ENCODE results near the gene HSD11B1.

DNA sequence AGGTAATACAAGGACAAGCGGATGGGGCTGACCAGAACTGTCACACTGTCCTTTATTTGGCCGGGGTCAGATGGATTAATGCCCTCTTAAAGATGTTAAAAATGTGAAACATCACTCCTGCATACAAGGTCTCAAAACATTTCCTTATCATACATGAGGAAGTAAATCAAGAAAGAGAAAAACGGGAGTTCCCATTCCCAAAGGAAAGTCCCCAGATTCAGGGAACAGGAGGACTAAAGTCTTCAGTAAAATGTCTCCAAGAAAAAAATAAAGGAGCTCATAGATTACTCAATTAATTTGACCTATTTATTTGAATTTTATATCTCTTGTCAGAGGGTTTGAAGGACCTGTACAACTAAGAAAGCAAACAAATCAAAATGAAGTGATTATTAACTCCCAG lies 13.4 kb upstream of the HSD11B1 start:
- TF ChIP-seq, protein P1, sequence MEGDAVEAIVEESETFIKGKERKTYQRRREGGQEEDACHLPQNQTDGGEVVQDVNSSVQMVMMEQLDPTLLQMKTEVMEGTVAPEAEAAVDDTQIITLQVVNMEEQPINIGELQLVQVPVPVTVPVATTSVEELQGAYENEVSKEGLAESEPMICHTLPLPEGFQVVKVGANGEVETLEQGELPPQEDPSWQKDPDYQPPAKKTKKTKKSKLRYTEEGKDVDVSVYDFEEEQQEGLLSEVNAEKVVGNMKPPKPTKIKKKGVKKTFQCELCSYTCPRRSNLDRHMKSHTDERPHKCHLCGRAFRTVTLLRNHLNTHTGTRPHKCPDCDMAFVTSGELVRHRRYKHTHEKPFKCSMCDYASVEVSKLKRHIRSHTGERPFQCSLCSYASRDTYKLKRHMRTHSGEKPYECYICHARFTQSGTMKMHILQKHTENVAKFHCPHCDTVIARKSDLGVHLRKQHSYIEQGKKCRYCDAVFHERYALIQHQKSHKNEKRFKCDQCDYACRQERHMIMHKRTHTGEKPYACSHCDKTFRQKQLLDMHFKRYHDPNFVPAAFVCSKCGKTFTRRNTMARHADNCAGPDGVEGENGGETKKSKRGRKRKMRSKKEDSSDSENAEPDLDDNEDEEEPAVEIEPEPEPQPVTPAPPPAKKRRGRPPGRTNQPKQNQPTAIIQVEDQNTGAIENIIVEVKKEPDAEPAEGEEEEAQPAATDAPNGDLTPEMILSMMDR (conservative IDR thresholded peaks at IDR 0.05 in 1 of 2, IDR thresholded peaks at IDR 0.05 in 1 of 2; ENCODE audit: low read depth in 1 of 2, low read length in 2 of 2) = no peak
- TF ChIP-seq EZH2 (IDR thresholded peaks at IDR 0.05; ENCODE audit: low read length, missing control alignments) = no peak
